GM19452 (cell line): Measurements from ENCODE around the gene SETSIP.
"Not testable (repeated sequence)": the region's sequence is repeated elsewhere in the genome, so short reads cannot be mapped to it uniquely, and the experiment has no call there.

Experiments used
- ATAC-seq: cut with Tn5 transposase; IDR thresholded peaks from one replicate; pipeline ENCODE4 v1.9.1; 2021; ENCODE audit not compliant: unreplicated experiment

Gene SETSIP

DNA sequence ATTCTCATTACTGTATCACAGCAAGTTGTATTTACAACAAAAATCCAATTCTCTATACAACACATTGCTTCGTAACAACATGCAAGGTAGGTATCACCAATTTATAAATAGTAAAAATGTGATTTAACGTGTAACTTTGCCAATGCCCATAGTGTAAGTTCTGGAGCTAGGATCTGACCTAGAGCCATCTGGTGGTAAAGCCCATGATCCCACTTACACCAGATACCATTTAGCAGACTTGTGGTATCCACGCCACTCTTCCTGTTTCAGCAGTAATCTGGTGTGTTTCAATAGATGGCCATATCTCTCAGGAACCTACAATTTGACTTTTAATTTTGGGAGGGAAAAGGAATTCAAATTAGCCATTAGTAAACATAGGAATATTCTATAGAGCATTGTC, 10.2 kb downstream of the SETSIP start:
- ATAC-seq = no peak

DNA sequence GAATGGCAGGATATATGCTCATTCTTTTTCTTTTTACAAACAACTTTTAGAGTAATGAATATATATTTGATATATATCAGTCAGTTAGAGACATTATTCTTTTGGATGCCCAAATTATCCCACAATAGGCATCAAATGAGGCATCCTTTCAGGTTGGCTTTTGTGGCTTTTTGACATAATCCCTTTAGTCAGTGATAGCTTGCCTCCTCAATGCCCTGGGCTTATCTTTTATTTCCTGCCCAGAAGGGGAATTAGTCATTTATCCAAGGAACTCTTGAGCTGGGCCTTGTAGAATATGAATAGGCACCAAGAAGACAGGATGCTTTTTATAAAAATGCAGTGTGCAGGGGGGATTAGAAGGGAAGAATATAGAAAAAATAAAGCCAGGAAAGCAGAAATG, 23.3 kb downstream of the SETSIP start:
- ATAC-seq = no peak

DNA sequence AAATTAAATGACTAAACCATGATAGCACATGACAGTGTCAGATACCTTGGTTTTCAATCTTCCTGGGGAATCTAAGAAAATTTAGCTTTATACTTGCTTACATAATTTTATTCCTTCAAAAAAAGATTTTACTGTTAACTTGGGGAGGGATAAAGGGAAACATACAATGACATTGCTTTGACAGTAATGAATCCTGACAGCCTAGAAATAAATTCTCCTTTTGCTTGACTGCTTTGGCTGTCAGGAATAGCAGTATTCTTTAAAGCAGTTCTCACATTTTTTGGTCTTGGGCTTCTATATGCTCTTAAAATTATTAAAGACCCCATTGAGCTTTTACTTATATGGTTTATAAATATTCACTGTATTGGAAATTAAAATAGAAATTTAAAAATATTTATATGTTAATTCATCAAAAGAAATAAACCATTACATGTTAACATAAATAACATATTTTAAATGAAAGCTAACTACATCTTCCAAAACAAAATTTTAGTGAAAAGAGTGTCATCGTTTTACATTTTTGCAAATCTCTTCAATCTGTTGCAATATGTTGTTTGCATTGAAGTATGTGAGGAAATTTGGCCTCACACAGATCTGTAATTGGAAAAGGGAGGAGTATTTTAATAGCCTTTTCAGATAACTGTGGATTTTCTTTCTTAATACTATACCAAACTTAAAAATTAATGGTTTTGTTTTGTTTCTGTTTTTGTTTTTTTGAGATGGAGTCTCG, 29.3 kb downstream of the SETSIP start:
- no peak for ATAC-seq

DNA sequence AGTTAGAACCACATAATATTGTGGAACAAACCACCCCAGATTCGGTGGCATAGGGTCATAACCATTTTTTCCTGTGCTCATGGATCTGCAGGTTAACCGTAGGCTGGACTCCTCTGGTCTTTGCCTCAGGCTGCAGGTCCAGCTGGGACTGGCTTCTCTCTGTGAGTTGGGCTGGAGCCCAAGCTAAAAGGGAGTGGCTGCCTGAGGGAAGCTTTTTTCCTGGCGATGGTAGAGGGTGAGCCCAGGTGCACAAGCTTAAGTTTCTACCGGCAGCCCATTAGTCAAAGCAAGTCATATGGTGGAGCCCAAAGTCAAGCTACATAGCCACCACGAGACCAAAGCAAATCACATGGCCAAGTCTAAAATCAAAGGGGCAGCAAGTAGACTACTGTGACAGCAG, 31.6 kb downstream of the SETSIP start:
- no peak for ATAC-seq

DNA sequence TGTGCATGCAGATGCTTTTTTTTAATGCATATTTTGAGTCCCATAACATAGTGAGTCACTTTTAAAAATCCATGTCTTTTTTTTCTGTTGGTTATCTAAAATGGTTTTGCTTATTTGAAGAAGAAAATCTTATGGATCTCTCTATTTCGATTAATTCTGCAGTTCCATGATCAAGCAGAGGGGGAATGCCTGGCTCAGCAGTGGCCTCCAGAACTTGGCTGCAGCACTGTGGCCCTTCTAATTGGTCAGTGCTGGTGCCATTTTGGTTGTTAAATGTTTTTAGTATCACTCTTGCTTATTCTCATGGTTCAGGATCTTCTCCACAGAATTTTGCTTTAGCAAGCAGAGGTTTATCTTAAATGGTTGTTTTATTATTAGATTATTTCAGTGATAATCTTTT, 34.2 kb downstream of the SETSIP start:
- ATAC-seq = no peak

DNA sequence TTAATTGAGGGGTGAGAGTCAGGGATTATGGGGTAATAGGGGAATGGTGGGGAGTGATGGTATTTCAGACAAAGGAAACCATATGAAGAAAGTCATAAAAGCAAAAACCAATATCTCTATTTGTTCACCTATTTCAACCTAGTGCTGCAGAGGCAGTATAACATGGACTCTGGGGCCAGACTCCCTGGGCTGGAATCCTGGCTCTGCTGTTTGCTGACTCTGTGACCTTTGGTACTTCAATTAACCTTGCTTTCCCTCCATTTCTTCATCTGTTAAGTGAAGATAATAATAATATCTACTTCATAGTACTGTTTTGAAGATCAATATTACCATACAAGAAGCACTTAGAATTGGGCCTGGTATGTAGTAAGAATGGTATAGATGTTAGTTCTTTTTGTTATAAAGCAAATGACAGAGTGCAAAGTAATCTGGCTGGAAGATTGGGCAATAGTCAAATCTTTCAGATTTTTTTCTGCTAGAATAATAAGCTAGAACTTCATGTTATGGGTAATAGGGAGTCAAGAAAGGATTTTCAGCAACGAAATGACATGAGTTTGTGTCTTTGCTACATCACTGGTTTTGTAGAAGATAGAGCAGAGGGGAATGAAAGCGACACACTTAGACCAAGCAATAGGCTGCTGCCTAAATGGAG, 36.4 kb downstream of the SETSIP start:
- ATAC-seq = no peak

DNA sequence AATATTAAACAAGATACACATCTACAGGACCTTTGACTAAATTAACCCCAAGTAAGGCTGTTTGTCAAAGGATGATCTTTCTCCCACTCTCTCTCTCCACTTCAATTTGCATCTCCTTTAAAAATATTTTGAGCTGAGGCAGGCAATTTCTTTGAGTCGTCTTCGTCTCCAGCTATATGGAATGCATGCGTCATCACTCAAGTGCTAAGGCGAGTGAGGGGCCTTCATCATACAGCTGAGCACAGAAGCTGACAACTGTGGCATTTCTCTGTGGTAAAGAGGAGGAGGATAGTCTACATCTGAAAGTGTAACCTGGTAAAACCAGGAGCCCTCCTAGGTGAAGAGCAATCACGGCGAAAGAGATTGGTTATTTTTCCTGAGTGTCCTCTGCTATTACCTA, 37.8 kb downstream of the SETSIP start:
- no peak for ATAC-seq

DNA sequence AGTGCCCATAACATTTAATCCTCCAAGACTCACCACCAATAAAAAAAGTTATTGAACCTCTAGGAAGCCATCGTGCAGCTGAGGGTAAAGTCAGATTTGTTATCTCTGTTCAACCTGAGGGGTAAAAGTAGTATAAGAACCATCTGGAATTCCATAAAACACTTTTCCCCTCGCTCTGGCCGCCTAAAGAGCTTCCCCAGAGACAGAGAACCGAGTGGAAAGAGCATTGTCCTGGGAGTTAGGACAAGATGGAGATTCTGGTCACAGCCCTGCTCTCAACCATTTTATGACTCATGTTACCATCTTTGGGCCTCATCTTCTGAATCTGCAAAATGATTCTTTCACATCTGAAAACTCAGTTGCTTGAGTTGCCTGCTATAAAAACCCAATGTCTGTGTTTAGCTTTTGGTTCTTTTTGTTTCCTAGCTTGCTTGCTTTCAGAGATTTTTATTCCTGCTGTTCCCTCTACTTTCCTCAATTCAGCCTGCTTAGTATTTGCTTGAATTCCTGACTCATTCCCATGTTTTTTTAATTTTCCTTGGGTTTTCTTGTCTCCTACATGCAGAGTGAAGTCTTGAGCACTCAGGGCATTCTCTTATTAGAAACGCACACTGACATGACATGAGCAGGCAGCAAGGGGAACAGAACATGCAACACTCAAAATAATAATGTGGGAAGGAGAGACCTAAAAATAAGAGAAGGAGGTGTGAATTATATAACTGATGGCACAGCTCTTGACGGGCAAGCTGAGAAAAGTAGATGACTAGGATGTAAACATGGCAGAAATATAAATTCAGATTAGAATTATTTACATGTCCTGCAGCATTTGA, 43.7 kb downstream of the SETSIP start:
- ATAC-seq = no peak

DNA sequence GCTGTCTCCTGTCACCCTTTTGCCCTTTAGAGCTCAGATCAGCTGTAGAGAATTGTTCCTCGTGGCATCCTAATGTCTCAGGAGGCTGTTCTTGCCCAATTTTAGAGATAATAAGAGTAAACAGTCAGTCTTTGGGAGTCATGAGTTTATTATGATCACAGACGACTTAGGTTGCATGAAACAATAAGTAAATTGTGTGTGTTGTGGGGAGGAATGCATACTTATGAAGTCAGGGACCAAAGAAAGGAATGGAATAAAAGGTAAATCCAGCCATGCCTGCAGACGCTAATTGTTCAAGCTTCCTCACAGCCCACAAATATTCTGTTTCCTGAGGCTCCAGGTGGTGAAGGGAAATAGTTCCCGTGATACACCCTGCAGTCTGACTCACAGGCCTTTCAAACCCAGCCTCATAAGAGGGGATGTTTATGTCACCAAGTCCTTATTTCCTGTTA, 44.5 kb downstream of the SETSIP start:
- no peak for ATAC-seq

DNA sequence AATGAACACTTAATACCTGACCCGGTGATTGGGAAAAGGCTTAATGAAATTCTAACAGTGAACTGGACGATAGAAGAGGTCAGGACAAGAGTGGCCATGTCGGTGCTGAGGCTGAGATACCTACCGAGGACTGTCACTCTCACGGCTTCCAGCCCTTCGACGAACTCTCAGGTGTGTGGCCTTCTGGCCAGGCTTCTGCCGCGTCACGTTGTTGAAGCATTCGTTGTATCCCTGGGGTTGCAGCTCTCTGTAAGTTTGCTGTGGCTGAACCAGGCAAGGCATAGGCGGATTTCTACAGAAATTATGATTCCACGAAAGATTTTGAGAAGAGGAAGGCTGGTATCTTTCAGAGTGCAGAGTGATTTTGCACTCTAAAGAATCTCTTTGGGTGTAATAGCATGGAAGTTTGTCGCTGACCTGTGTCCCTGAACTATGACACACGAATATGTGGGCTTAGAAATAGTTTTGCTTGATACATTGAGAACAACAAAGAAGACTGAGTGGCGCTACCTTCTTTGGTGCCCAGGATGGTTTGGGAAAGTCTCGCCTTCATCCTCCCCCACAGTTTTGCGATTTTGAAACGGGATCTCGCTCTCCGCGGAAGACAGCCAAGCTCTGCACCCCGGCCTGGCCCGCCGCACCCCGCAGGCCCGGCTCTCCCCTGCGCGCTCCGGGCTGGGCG, 45.8 kb downstream of the SETSIP start:
- ATAC-seq = no peak

DNA sequence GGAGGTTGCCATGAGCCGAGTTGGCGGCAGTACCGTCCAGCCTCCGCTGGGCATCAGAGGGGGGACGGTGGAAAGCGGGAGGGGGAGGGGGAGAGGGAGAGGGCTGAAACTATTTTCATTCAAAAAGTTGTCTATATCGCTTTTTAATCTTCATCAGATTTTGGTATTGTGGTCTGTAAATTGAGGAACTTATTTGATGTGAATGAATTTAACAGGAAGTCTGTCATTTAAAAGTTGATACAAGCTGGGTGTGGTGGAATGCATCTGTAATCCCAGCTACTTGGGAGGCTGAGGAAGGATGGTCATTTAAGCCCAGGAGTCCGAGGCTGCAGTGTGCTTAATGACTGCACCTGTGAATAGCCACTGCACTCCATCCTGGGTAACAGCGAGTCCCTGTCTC, 48.4 kb downstream of the SETSIP start:
- ATAC-seq = no peak

DNA sequence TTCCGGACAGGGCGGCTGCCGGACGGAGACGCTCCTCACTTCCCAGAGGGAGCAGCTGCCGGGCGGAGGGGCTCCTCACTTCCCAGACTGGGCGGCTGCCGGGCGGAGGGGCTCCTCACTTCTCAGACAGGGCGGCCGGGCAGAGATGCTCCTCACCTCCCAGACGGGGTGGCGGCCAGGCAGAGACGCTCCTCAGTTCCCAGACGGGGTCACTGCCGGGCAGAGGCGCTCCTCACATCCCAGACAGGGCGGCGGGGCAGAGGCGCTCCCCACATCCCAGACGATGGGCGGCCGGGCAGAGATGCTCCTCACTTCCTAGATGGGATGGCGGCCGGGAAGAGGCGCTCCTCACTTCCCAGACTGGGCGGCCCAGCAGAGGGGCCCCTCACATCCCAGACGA, 49.2 kb downstream of the SETSIP start:
- ATAC-seq = not testable (repeated sequence)
